Breast epithelium (tissue), 4 donors: ENCODE measurements around the gene AGER. TPM values are rescaled to one million over a fixed set of nuclear protein-coding genes. Genes with fewer than 3 reads are reported as not detected.

Source experiments
- DNase-seq, 2 donors: peaks; one replicate each; pipeline ENCODE4 v3.0.0-alpha.2; 2019; ENCODE audit warnings: low spot score in 2 of 2
- H3K27ac ChIP-seq, 2 donors: fragments of 200-600 bp; sonication (generic) in 1 of 2; one replicate each; pipeline ENCODE4 v1.5.1; 2016 to 2019; ENCODE audit warnings: mild to moderate bottlenecking in 1 of 2
- H3K27me3 ChIP-seq, 2 donors: fragments of 200-600 bp; sonication (generic) in 1 of 2; one replicate each; pipeline versions ENCODE4 v1.5.1 to v1.6.0; 2017 to 2019; ENCODE audit warnings: control low read depth in 1 of 2, mild to moderate bottlenecking in 1 of 2
- H3K36me3 ChIP-seq: fragments of 200-600 bp; one replicate; pipeline ENCODE4 v1.5.1; 2019
- H3K4me1 ChIP-seq, 2 donors: fragments of 200-600 bp; sonication (generic); one replicate each; pipeline ENCODE4 v1.5.1; 2016 to 2019; ENCODE audit warnings: control low read depth in 1 of 2
- H3K4me3 ChIP-seq, 3 donors: fragments of 200-600 bp; sonication (generic); 1 replicate in 2 of 3; 2 replicates in 1 of 3; pipeline ENCODE4 v1.5.1; 2016 to 2019; ENCODE audit warnings: mild to moderate bottlenecking in 3 of 3, moderate library complexity in 2 of 3
- H3K9me3 ChIP-seq, 2 donors: fragments of 200-600 bp; sonication (generic) in 1 of 2; one replicate each; pipeline ENCODE4 v1.5.1; 2016 to 2019; ENCODE audit warnings: control low read depth in 1 of 2
- POLR2A ChIP-seq: fragments of 450-650 bp; IDR thresholded peaks from one replicate; pipeline ENCODE4 v1.6.1; 2016; ENCODE audit warnings: antibody characterized with exemption, mild to moderate bottlenecking, moderate library complexity
- POLR2AphosphoS5 ChIP-seq, 3 donors: sonication (generic); formaldehyde crosslinking; IDR thresholded peaks; one replicate each; pipeline ENCODE4 v1.6.1; 2017; ENCODE audit warnings: antibody characterized with exemption in 3 of 3
- intact Hi-C: fragments of 100-400 bp; cut with DNase I; formaldehyde crosslinking; loops from one replicate; pipeline ENCODE4 v1.15.1; 2023; ENCODE audit warnings: low total_unique reads
- total RNA-seq, 3 donors: library from RNA; depleted of rRNA; stranded (reverse); fragments of >200 nt; gene quantifications; one replicate each; pipeline ENCODE4 v1.1.0, GENCODE V29; 2016
- TF ChIP-seq, protein P1 (sequence below), 3 donors: fragments of 450-650 bp; IDR thresholded peaks; one replicate each; pipeline ENCODE4 v1.5.1; 2016 to 2017; ENCODE audit warnings: antibody characterized with exemption in 3 of 3, mild to moderate bottlenecking in 3 of 3, moderate library complexity in 3 of 3

AGER gene
- total RNA-seq, 3 donors from 2014 or later: 1.3 to 2.6 (median 1.8) TPM

DNA sequence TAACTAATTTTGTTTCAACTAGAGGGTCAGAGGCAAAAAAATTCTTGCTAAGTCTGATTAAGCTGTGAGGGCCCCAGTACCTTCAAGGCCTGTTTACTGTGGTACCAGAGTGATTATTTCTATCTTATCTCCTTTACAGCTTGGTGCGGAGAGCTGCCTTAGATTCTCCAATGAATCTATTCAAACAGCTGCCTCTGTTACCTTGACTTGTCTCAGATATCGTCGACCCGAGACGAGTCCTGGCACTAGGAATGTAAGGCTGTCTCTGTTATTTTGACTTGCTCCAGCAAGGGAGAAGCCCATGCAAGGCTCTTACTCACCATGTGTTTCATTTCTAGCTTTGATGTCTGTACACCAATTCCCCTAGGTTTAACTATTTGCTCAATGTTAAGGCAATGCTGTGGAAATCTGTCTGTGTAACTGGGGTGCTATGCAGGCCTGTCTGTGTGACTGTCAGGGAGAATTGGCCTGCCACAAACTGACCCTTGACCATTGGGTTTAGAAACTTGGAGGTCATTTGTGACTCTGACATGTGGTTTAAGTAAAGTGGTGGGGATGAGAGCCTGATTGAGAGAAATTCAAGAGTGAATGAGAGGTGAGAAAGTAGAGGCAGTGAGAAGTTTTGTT is 43.5 kb downstream of the AGER start:
- TF ChIP-seq, protein P1, sequence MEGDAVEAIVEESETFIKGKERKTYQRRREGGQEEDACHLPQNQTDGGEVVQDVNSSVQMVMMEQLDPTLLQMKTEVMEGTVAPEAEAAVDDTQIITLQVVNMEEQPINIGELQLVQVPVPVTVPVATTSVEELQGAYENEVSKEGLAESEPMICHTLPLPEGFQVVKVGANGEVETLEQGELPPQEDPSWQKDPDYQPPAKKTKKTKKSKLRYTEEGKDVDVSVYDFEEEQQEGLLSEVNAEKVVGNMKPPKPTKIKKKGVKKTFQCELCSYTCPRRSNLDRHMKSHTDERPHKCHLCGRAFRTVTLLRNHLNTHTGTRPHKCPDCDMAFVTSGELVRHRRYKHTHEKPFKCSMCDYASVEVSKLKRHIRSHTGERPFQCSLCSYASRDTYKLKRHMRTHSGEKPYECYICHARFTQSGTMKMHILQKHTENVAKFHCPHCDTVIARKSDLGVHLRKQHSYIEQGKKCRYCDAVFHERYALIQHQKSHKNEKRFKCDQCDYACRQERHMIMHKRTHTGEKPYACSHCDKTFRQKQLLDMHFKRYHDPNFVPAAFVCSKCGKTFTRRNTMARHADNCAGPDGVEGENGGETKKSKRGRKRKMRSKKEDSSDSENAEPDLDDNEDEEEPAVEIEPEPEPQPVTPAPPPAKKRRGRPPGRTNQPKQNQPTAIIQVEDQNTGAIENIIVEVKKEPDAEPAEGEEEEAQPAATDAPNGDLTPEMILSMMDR (IDR thresholded peaks at IDR 0.05): no peak
- TF ChIP-seq POLR2A: no peak
- no peak for TF ChIP-seq POLR2AphosphoS5 (IDR thresholded peaks at IDR 0.05)

DNA sequence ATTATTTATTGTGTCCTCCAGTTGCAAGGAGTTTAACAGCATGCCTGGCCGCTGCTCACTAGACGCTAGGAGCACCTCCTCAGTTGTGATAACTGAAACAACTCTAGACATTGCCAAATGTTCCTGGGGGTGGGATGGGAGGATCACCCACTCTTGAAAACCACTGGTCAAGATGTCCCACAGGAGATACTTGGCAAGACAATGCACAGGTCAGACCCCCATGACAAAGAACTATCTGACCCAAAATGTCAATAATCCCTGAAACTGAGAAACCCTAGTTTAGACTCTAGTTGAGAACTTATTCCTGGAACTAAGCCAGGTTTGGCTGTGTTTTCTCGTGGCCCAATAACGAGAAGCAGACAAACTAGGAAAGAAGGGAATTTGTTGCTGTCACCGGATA is 44.5 kb downstream of the AGER start:
- DNase-seq: no peak
- TF ChIP-seq POLR2A: no peak
- no peak for TF ChIP-seq POLR2AphosphoS5 (IDR thresholded peaks at IDR 0.05)
- TF ChIP-seq, protein P1 (IDR thresholded peaks at IDR 0.05): no peak
- H3K4me3 ChIP-seq: no peak overlapping the region
- H3K27me3 ChIP-seq: no peaks in the 10 kb centered on the region
- intact Hi-C loops: no loop called here
- no peaks in the 10 kb centered on the region for H3K4me1 ChIP-seq
- no peak overlapping the region for H3K27ac ChIP-seq
- no peaks in the 10 kb centered on the region for H3K9me3 ChIP-seq
- no peaks in the 10 kb centered on the region for H3K36me3 ChIP-seq

More for the DNA sequence above, 43.5 kb downstream of the AGER start:
- H3K27ac ChIP-seq: no peak overlapping the region
- H3K36me3 ChIP-seq: no peaks in the 10 kb centered on the region
- no peaks in the 10 kb centered on the region for H3K9me3 ChIP-seq
- no peak overlapping the region for H3K4me3 ChIP-seq
- H3K27me3 ChIP-seq: no peaks in the 10 kb centered on the region
- intact Hi-C loops: no loop called here
- DNase-seq: no peak
- H3K4me1 ChIP-seq: no peaks in the 10 kb centered on the region

DNA sequence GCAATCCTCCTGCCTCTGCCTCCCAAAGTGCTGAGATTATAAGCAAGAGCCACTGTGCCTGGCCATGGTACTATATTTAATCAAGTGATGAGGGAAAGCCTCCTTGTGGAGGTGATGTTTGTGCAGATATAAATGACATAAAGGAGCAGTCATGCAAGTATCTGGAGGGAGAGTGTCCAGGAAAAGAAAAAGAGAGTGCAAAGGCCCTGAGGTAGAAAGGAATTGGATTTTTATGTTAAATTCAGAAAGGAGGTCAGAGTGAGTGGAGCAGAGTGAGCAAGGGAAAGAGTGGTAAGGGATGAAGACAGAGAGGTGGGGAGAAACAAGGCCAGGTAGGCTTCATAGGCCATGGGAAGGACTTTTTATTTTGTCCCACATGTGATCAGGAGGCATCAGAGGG is 46.6 kb downstream of the AGER start:
- DNase-seq: no peak
- no peaks in the 10 kb centered on the region for H3K4me1 ChIP-seq
- no peaks in the 10 kb centered on the region for H3K27me3 ChIP-seq
- H3K4me3 ChIP-seq: no peak overlapping the region
- H3K27ac ChIP-seq: no peak overlapping the region
- intact Hi-C loops: no loop called here
- TF ChIP-seq POLR2AphosphoS5 (IDR thresholded peaks at IDR 0.05): no peak
- TF ChIP-seq POLR2A: no peak
- TF ChIP-seq, protein P1 (IDR thresholded peaks at IDR 0.05): no peak
- H3K9me3 ChIP-seq: no peaks in the 10 kb centered on the region
- no peaks in the 10 kb centered on the region for H3K36me3 ChIP-seq

DNA sequence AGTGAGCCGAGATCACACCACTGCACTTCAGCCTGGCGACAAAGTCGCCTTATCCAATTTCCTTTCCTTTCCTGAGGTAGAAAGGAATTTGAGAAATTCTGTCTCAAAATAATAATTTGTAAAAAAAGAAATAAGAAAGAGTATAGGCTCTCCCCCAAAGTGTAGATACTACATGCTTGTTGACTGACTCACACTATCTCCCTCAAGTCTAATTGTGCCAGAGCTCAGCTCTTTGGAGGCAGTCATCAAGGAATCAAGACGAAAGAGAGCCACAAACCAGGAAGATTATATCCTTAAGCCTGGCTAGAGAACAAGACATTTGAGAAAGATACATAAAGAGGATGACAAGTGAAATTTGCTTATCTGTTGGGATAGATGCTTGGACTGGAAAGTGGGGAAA is 50.3 kb downstream of the AGER start:
- no peaks in the 10 kb centered on the region for H3K9me3 ChIP-seq
- no peak for TF ChIP-seq POLR2A
- TF ChIP-seq POLR2AphosphoS5 (IDR thresholded peaks at IDR 0.05): no peak
- TF ChIP-seq, protein P1 (IDR thresholded peaks at IDR 0.05): no peak
- no peaks in the 10 kb centered on the region for H3K27me3 ChIP-seq
- H3K36me3 ChIP-seq: no peaks in the 10 kb centered on the region
- intact Hi-C loops: no loop called here
- peaks cover under 1 to 7% of the 10 kb centered on the region in 2 donors for H3K4me1 ChIP-seq
- DNase-seq: no peak
- H3K4me3 ChIP-seq: no peak overlapping the region
- H3K27ac ChIP-seq: no peak overlapping the region

DNA sequence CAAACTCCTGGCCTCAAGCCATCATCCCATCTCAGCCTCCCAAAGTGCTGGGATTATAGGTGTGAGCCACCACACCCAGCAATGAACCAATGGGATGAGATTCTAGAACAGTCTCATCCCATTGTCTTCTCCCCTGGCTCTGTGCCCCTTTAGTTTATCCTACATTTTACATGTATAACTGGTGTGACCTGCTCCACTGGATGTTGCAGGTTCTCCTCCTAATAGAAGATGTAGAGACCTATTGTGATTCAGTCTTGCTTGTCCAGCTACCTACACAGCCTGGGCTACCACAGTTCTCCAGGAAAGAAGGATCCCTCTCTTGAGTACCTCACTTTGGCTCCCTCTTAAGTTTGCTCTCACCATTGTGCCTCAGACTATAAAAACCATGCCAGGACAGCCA is 51.9 kb downstream of the AGER start:
- Histone ChIP-seq H3K4me3 (no peak overlapping the region), H3K9me3 (no peaks in the 10 kb centered on the region), H3K27me3 (no peaks in the 10 kb centered on the region), H3K27ac (no peak overlapping the region), H3K4me1 (peaks cover 7 to 14% of the 10 kb centered on the region in 2 donors), H3K36me3 (no peaks in the 10 kb centered on the region)
- intact Hi-C loops: no loop called here
- no peak for DNase-seq
- TF ChIP-seq POLR2A (no peak), POLR2AphosphoS5 (IDR thresholded peaks at IDR 0.05) (no peak)
- TF ChIP-seq, protein P1 (IDR thresholded peaks at IDR 0.05): no peak
